ENCODE data around the gene MNS1. TPM values are rescaled to one million over a fixed set of nuclear protein-coding genes. Genes with fewer than 3 reads are reported as not detected.

MNS1 gene
- total RNA-seq, 4 donors from 2014 or later, result 0.38 to 1.8 (median 0.84) TPM

GRCh38 chr15:56454836-56455235 lies 10.1 kb downstream of the MNS1 start:
- TF ChIP-seq CTCF (IDR thresholded peaks at IDR 0.05; ENCODE audit: low read depth), result no peak

- TF ChIP-seq CTCF (IDR thresholded peaks at IDR 0.05; ENCODE audit: low read depth), result no peak
These were observed 19.2 kb downstream of the MNS1 start for GRCh38 chr15:56445746-56446145.

- no peak for TF ChIP-seq CTCF (IDR thresholded peaks at IDR 0.05; ENCODE audit: low read depth)
These were observed 22.6 kb downstream of the MNS1 start for GRCh38 chr15:56442354-56442753.

GRCh38 chr15:56440214-56440770 lies 24.6 kb downstream of the MNS1 start:
- no peak for TF ChIP-seq CTCF (IDR thresholded peaks at IDR 0.05; ENCODE audit: low read depth)

- no peak for TF ChIP-seq CTCF (IDR thresholded peaks at IDR 0.05; ENCODE audit: low read depth)
These were observed 32.6 kb downstream of the MNS1 start for GRCh38 chr15:56432304-56432703.

GRCh38 chr15:56428821-56429458 lies 36.0 kb downstream of the MNS1 start:
- no peak for TF ChIP-seq CTCF (IDR thresholded peaks at IDR 0.05; ENCODE audit: low read depth)

- no peak for TF ChIP-seq CTCF (IDR thresholded peaks at IDR 0.05; ENCODE audit: low read depth)
These were observed 39.0 kb downstream of the MNS1 start for GRCh38 chr15:56425976-56426375.
